Measurements from ENCODE around the gene DNAH2. TPM values are rescaled to one million over a fixed set of nuclear protein-coding genes. Genes with fewer than 3 reads are reported as not detected.

DNAH2 gene
- total RNA-seq, 1 experiment from 2014 or later, result 2.0 TPM

DNA sequence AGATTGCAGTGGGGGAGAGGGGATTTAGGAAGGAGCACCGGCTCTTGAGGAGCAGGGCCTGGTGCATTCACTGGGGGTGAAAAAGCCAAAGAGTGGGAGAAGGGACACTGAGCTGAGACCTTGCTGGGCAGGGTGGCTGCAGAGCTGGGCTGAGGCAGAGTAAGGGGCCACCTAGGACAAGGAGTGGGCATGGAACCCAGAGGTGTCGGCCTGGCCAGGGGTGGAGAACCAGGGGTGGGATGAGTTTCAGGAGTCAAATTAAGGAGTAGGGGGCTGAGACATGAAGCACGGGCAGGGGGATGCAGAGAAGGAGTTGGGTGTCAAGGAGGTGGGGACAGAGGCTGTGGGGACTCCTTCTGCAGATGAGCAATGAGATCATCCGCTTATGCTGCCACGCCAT lies 20.1 kb downstream of the DNAH2 start (continued):
- TF ChIP-seq, protein P1, sequence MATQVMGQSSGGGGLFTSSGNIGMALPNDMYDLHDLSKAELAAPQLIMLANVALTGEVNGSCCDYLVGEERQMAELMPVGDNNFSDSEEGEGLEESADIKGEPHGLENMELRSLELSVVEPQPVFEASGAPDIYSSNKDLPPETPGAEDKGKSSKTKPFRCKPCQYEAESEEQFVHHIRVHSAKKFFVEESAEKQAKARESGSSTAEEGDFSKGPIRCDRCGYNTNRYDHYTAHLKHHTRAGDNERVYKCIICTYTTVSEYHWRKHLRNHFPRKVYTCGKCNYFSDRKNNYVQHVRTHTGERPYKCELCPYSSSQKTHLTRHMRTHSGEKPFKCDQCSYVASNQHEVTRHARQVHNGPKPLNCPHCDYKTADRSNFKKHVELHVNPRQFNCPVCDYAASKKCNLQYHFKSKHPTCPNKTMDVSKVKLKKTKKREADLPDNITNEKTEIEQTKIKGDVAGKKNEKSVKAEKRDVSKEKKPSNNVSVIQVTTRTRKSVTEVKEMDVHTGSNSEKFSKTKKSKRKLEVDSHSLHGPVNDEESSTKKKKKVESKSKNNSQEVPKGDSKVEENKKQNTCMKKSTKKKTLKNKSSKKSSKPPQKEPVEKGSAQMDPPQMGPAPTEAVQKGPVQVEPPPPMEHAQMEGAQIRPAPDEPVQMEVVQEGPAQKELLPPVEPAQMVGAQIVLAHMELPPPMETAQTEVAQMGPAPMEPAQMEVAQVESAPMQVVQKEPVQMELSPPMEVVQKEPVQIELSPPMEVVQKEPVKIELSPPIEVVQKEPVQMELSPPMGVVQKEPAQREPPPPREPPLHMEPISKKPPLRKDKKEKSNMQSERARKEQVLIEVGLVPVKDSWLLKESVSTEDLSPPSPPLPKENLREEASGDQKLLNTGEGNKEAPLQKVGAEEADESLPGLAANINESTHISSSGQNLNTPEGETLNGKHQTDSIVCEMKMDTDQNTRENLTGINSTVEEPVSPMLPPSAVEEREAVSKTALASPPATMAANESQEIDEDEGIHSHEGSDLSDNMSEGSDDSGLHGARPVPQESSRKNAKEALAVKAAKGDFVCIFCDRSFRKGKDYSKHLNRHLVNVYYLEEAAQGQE (IDR thresholded peaks at IDR 0.05; ENCODE audit: low read depth), result no peak

DNA sequence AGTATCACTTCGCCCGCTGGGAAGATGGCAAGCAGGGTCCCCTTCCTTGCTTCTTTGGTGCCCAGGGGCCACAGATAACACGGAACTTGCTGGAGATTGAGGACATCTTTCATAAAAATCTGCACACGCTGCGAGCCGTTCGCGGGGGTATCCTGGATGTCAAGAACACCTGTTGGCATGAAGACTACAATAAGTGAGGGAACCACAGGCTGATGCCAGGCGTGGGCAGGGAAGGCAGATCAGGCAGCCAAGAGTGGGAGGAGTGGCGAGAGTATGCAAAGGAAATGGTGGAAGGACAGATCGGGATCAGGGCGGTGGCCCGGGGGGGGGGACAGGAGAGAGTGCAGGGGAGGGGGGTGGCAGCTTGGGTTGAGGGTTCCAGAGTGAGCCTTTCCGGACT lies 22.2 kb downstream of the DNAH2 start:
- Histone ChIP-seq H3K9me2 (ENCODE audit: insufficient read depth) (no peaks in the 10 kb centered on the region), H3K4me3 (replicated peaks in 1 of 2; ENCODE audit: low read depth in 1 of 2, low read length in 2 of 2) (no peak overlapping the region), H3K4me2 (ENCODE audit: low read length) (no peak overlapping the region), H3K36me3 (ENCODE audit: control insufficient read depth in 1 of 2, insufficient read depth in 2 of 2, low read length in 2 of 2) (no peaks in the 10 kb centered on the region), H2AFZ (ENCODE audit: low read depth, low read length, poor library complexity, severe bottlenecking) (no peak overlapping the region), H3K79me2 (ENCODE audit: insufficient read depth, low read length) (no peaks in the 10 kb centered on the region), H3K27ac (ENCODE audit: low read depth, low read length) (no peak overlapping the region), H3K27me3 (ENCODE audit: insufficient read depth, low read length) (no peaks in the 10 kb centered on the region), H3K4me1 (ENCODE audit: control insufficient read depth in 1 of 2, insufficient read depth in 2 of 2, low read length in 2 of 2) (peaks cover 0 to 4% of the 10 kb centered on the region in 2 experiments; a peak in 1 of 4 replicates), H4K20me1 (ENCODE audit: insufficient read depth) (no peaks in the 10 kb centered on the region), H3K9ac (ENCODE audit: low read length) (no peak overlapping the region), H3K9me3 (ENCODE audit: control insufficient read depth in 1 of 2, insufficient read depth in 1 of 2, low read depth in 1 of 2, low read length in 2 of 2) (no peaks in the 10 kb centered on the region)
- intact Hi-C loops (cut with micrococcal nuclease), result loop anchor here (5.0 kb wide), 2 partner anchors 103 to 253 kb away; no protein-coding TSS in a partner anchor
- ChIA-PET POLR2A (no interaction called here), RAD21 (ENCODE audit: low non-redundant PET in 1 of 2, low total read pairs in 2 of 2, uncharacterized antibody in 2 of 2, unreplicated experiment in 2 of 2) (no interaction called here), CTCF (no interaction called here)
- BruUV-seq (replicated peaks), result no TSS peak
- DNase-seq (ENCODE audit: low read depth, low spot score) (no peak), ATAC-seq (no peak)
- TF ChIP-seq, protein P2, sequence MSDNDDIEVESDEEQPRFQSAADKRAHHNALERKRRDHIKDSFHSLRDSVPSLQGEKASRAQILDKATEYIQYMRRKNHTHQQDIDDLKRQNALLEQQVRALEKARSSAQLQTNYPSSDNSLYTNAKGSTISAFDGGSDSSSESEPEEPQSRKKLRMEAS (IDR thresholded peaks at IDR 0.05), result no peak
- TF ChIP-seq FOSL1 (IDR thresholded peaks at IDR 0.05; ENCODE audit: low read depth), result no peak
- no peak for TF ChIP-seq EZH2phosphoT487 (IDR thresholded peaks at IDR 0.05; ENCODE audit: borderline replicate concordance)
- no peak for TF ChIP-seq SP1 (IDR thresholded peaks at IDR 0.05; ENCODE audit: low read depth)
- no peak for TF ChIP-seq EZH2 (IDR thresholded peaks at IDR 0.05)
- TF ChIP-seq, protein P3, sequence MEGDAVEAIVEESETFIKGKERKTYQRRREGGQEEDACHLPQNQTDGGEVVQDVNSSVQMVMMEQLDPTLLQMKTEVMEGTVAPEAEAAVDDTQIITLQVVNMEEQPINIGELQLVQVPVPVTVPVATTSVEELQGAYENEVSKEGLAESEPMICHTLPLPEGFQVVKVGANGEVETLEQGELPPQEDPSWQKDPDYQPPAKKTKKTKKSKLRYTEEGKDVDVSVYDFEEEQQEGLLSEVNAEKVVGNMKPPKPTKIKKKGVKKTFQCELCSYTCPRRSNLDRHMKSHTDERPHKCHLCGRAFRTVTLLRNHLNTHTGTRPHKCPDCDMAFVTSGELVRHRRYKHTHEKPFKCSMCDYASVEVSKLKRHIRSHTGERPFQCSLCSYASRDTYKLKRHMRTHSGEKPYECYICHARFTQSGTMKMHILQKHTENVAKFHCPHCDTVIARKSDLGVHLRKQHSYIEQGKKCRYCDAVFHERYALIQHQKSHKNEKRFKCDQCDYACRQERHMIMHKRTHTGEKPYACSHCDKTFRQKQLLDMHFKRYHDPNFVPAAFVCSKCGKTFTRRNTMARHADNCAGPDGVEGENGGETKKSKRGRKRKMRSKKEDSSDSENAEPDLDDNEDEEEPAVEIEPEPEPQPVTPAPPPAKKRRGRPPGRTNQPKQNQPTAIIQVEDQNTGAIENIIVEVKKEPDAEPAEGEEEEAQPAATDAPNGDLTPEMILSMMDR (IDR thresholded peaks at IDR 0.05 in 2 of 3, conservative IDR thresholded peaks at IDR 0.05 in 1 of 3; ENCODE audit: borderline replicate concordance in 1 of 3, insufficient read depth in 1 of 3, low read depth in 2 of 3, low read length in 2 of 3), result no peak
- no peak for TF ChIP-seq POLR2AphosphoS5 (IDR thresholded peaks at IDR 0.05; ENCODE audit: low read depth, low read length)
- no peak for TF ChIP-seq CEBPB (IDR thresholded peaks at IDR 0.05; ENCODE audit: low read depth)
- no peak for TF ChIP-seq POLR2A (IDR thresholded peaks at IDR 0.05; ENCODE audit: borderline replicate concordance, extremely low read depth, insufficient read depth, insufficient read length)
- no peak for TF ChIP-seq TCF7L2 (IDR thresholded peaks at IDR 0.05; ENCODE audit: borderline replicate concordance, extremely low read depth, insufficient read depth, insufficient read length)
- TF ChIP-seq ELF1 (IDR thresholded peaks at IDR 0.05; ENCODE audit: borderline replicate concordance, low read depth), result no peak
- TF ChIP-seq YY1 (IDR thresholded peaks at IDR 0.05; ENCODE audit: extremely low read depth, insufficient replicate concordance, low read depth, low read length), result no peak
